Endothelial cell (in vitro differentiated cells): ENCODE measurements around the gene DNMT3B. TPM values are rescaled to one million over a fixed set of nuclear protein-coding genes. Genes with fewer than 3 reads are reported as not detected.

Experiments
- DNase-seq: peaks from one replicate; pipeline ENCODE4 v3.0.0; 2021; ENCODE audit warnings: low spot score
- H3K27ac Mint-ChIP-seq: one replicate; pipeline ENCODE4 v1.8.0; 2021; ENCODE audit warnings: mixed read lengths, inconsistent platforms; ENCODE audit not compliant: unreplicated experiment
- H3K27me3 Mint-ChIP-seq: one replicate; pipeline ENCODE4 v1.8.0; 2021; ENCODE audit warnings: mild to moderate bottlenecking, moderate library complexity, mixed read lengths, inconsistent platforms; ENCODE audit not compliant: unreplicated experiment
- H3K36me3 Mint-ChIP-seq: one replicate; pipeline ENCODE4 v1.8.0; 2021; ENCODE audit warnings: mild to moderate bottlenecking, low read depth, mixed read lengths, inconsistent platforms; ENCODE audit not compliant: unreplicated experiment
- H3K4me1 Mint-ChIP-seq: one replicate; pipeline ENCODE4 v1.8.0; 2021; ENCODE audit warnings: mild to moderate bottlenecking, mixed read lengths, inconsistent platforms; ENCODE audit not compliant: unreplicated experiment
- H3K4me3 Mint-ChIP-seq: one replicate; pipeline ENCODE4 v1.8.0; 2021; ENCODE audit warnings: mild to moderate bottlenecking, mixed read lengths, inconsistent platforms; ENCODE audit not compliant: unreplicated experiment
- H3K9me3 Mint-ChIP-seq: one replicate; pipeline ENCODE4 v1.8.0; 2021; ENCODE audit warnings: mixed read lengths, inconsistent platforms; ENCODE audit not compliant: unreplicated experiment
- CTCF ChIP-seq: fragments of 200-600 bp; sonication (generic); IDR thresholded peaks from one replicate; pipeline ENCODE4 v1.5.0; 2021; ENCODE audit warnings: antibody characterized with exemption; ENCODE audit not compliant: unreplicated experiment
- total RNA-seq: library from RNA; stranded (reverse); fragmentation: NEBNext Ultra II Directional; extraction: Animal tissue kit (Norgen Biotek cat#: 25700); gene quantifications from one replicate; pipeline ENCODE4 v1.2.1, GENCODE V29; 2021; ENCODE audit not compliant: unreplicated experiment

DNMT3B gene
- total RNA-seq, 1 donor from 2014 or later, result 77.9 TPM

- Mint-ChIP-seq H3K9me3 (no peaks in the 10 kb centered on the region), H3K4me1 (peaks cover 2% of the 10 kb centered on the region), H3K27me3 (no peaks in the 10 kb centered on the region), H3K36me3 (peaks cover 17% of the 10 kb centered on the region), H3K4me3 (no peak overlapping the region), H3K27ac (no peak overlapping the region)
- no peak for DNase-seq
- TF ChIP-seq CTCF, result no peak
Observed at GRCh38 chr20:32832664-32833063, 70.5 kb downstream of the DNMT3B start.

GRCh38 chr20:32834972-32835371 lies 72.8 kb downstream of the DNMT3B start:
- DNase-seq, result no peak
- H3K36me3 Mint-ChIP-seq, result peaks cover 17% of the 10 kb centered on the region

GRCh38 chr20:32837157-32837556 lies 75.0 kb downstream of the DNMT3B start:
- Mint-ChIP-seq H3K4me1 (peaks cover 6% of the 10 kb centered on the region), H3K27ac (no peak overlapping the region), H3K27me3 (peaks cover 4% of the 10 kb centered on the region), H3K9me3 (no peaks in the 10 kb centered on the region), H3K4me3 (no peak overlapping the region), H3K36me3 (peaks cover 19% of the 10 kb centered on the region)
- no peak for DNase-seq
- TF ChIP-seq CTCF, result no peak

More at GRCh38 chr20:32834972-32835371, 72.8 kb downstream of the DNMT3B start:
- Mint-ChIP-seq H3K9me3 (no peaks in the 10 kb centered on the region), H3K27me3 (no peaks in the 10 kb centered on the region), H3K4me3 (no peak overlapping the region), H3K27ac (no peak overlapping the region), H3K4me1 (no peaks in the 10 kb centered on the region)
- TF ChIP-seq CTCF, result no peak

GRCh38 chr20:32839227-32839981 lies 77.2 kb downstream of the DNMT3B start:
- peaks cover 6% of the 10 kb centered on the region for H3K4me1 Mint-ChIP-seq

More at GRCh38 chr20:32839227-32839981, 77.2 kb downstream of the DNMT3B start:
- no peak overlapping the region for H3K4me3 Mint-ChIP-seq
- H3K27me3 Mint-ChIP-seq, result peaks cover 4% of the 10 kb centered on the region
- no peak for DNase-seq
- TF ChIP-seq CTCF, result no peak
- no peak overlapping the region for H3K27ac Mint-ChIP-seq
- no peaks in the 10 kb centered on the region for H3K9me3 Mint-ChIP-seq
- peaks cover 19% of the 10 kb centered on the region for H3K36me3 Mint-ChIP-seq
